ENCODE data around the gene TAX1BP1.
"Not testable (repeated sequence)": the region's sequence is repeated elsewhere in the genome, so short reads cannot be mapped to it uniquely, and the experiment has no call there.

Gene TAX1BP1

DNA sequence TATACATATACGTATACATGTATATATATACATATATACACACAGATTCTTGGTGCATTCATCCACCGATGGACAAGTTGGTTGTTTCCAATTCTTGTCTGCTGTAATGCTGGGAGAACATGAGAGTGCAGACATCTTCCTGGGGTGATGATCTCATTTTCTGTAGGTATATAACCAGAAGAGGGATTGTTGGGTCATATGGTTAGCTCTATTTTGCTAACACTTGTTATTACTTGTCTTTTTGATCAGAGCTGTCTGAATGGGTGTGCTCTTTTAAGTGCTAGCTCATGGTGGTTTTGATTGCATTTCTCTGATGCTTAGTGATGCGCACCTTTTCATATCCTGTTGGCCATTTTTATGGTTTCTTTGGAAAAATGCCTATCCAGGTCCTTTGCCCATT is 106.4 kb downstream of the TAX1BP1 start:
- no peak for DNase-seq

DNA sequence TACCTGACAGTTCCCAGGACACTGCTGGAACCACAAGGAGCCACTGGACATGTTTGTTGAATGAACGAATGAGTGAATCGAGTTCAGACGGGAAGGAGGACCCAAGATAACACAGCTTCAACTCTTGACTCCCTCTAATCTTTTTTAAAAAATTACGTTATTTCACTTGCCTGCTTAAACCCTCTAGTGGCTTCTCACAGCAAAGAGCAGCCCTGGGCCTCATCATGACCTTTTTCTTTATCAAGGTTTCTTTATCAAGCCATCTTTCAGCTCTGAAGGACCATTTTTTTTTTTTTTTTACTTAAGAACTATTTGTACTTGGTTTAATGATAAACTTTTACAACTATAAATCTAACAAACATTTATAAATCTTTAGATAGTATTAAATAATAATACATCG is 110.6 kb downstream of the TAX1BP1 start:
- DNase-seq, result no peak

DNA sequence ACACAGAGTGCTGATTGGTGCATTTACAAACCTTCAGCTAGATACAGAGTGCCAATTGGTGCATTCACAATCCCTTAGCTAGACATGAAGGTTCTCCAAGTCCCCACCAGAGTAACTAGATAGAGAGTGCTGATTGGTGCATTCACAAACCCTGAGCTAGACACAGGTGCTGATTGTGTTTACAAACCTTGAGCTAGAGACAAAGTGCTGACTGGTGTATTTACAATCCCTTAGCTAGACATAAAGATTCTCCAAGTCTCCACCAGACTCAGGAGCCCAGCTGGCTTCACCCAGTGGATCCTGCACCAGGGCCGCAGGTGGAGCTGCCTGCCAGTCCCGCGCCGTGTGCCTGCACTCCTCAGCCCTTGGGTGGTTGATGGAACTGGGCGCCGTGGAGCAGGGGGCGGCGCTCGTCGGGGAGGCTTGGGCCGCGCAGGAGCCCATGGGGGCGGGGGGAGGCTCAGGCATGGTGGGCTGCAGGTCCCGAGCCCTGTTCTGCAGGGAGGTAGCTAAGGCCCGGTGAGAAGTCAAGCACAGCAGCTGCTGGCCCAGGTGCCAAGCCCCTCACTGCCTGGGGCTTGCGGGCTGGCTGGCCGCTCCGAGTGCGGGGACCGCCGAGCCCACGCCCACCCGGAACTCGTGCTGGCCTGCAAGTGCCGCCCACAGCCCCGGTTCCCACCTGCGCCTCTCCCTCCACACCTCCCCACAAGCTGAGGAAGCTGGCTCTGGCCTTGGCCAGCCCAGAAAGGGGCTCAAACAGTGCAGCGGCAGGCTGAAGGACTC is 116.9 kb downstream of the TAX1BP1 start:
- DNase-seq, result not testable (repeated sequence)

DNA sequence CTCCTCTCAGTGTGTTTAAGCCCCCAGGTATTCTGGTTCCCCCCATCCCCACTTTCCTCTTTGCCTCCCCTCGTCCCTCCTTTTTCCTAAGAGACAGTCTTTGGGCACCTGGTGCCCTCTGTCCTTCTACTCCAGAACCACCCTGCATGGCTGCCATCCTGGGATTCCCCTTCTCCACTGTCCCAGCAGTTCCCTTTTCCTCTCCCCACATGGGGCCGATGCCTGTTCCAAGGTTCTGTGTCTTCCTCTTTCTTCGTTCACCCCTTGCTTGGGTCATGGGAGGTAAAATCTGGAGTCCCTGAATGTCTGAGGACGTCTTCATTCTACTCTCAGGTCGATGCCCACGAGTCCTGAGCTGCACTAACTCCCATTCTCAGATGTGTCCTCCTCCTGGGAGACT is 120.8 kb downstream of the TAX1BP1 start:
- no peak for DNase-seq

DNA sequence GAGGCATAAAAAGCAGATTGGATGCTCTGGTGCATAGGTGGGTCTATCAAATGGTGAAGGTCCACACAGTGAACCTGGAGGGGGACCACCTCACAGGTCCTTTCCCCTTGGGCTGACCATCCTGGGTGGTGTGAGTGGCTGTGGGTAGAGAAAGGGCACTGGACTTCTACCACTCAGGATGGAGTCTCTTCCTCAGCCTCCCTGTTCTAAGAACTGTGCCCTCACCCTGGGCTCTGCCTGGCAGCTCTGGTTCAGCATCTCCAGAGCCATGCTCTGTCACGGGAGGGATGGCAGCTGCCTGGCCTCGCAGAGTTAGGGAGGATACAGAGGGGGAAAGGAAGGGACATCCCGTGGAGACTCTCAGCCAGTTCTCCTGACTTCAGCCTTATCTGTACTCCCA is 121.8 kb downstream of the TAX1BP1 start:
- no peak for DNase-seq

DNA sequence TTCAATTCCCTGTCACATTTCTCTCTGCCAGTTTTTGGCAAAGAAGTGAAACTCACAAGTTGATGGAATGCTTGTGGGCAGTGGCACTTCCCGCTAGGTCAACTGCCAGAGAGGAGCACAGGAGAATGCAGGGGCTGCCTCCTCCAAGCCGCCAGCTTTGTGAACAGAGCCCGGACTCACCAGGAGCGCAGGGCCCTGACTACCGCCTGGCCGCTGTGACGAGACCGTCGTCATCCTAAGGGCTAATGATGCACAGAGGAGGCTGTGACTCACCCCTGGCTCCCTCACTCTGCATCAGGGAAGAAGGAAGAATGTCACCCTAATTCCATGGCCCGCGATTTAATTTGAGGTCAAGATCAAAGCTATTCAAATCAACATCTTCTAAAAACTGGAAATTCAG is 123.9 kb downstream of the TAX1BP1 start:
- DNase-seq, result no peak

DNA sequence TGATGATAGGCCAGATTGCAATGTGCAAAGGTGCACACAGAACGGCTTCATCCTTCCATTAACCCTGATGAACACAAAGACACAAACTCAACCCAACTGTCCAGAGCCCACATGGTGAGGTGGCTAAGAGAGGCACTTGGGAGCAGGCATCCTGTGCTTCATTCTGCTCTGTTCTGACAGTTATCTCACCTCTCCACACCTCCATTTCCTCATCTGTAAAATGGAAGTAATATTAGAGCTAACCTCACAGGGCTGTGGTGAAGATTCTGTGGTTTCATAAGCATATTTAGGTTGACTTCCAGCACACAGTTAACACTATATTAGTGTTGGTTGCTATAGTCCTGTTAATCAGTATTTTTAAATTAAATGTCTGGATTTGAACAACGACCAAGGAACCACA is 126.3 kb downstream of the TAX1BP1 start:
- DNase-seq, result no peak

DNA sequence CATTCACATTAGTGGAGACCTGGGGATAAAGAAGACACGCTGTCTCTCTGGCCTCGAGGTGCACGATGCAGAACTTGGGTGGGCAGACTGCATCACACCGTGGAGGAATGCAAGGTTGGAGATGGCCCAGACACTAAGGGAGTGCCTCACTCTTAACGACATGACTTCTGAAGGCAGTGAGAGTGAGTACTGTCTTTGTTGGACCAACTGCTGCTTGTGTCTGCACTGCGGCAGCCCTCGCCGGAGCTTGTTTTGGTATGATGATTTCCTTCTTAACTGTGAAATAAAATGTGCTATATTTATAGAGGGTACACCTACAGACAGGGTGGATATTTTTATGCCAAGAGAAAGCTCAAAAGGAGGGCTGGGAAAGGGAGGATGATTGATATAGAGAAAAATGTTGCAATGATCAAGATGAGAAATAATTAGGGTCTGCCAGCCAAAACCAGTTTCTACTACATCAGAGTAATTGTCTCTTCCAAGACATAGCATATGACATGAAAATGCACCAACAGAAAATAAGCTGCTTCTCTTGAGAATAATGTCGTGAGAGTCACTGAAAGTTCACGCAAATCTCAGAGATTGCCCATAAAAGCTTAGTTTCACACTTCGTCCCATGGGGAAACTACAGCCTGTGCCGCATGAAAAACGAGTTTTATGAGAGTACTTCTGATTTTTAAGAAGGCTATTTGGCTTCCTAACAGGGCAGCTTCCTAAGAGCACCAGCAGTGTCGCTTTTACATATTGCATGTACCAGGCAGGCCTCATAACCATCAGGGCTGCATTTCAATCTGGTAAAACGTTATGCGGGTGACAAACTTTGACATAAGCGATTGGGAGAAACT is 127.1 kb downstream of the TAX1BP1 start:
- no peak for DNase-seq

DNA sequence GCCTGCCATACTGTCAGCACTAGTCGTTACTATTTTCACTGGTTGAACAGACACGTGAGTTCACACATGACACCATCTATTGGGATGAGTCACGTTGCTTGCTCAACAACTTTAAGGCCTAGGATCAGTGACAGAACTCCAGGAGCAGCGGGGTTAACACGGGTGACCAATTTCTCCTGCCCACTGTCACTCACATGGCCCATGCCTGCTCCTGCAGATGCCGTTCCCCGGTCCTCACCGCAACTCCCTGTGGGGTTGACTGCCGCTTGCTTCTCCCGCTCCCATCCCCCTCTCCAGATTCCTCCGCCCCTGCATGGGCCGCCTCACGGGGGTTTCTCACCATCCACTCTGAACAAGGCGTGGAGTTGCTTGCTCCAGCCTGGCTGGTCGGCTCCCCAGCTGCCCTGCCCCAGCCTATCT is 128.2 kb downstream of the TAX1BP1 start:
- no peak for DNase-seq

DNA sequence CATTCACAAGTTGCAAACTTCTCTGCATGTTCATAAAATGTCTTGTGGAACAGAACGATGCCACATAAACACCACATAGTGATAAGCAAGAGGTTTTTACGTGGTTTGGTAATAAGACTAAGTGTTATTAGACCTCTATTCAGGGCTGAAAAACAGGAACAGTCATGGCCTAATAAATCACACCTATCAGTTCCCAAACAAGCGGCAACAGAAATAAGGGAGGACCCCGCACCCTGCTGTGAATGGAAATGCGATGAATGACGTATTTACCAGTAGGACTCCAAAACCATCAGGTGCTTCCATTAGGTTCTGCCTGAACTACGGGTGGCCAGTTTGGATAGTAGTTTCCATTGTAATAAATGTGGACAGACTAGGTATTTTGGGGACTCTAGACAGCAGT is 129.1 kb downstream of the TAX1BP1 start:
- no peak for DNase-seq

DNA sequence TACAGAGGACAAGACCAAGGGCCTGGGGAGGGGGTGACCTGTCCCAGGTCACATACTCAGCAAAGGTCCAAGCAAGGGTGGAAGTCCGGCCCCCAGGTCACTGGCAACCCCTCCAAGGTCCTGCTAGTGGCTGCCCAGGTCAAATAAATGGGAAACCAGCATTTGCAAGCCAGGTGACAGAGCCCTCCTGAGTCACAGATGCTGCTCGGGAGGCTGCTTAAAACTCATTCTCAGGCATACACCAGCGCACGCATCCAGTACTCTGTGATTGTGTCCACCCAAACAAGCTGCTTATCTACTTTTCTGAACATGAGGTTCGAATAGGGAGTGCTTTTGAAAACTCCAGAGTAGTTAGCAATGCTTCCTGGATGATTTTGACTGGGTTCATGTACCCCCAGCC is 130.6 kb downstream of the TAX1BP1 start:
- DNase-seq, result peak; percentile 18

DNA sequence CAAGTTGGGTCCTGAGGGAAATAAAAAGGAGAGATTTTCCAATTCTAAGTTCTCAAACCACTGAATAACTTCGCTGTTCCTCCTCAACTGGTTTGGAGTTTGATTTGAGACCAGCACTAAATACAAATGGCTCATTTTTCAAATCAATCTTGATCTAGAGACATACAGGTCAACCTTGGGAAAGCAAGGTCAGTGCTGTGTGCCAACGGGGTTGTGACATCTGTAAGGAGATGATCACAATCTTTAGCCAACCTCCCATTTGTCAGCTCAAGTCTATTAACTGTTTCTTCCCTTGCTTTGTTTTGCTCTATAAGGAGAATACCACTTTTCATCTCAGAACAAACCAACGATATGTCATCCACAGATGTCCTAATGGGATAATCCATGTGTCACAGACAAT is 131.1 kb downstream of the TAX1BP1 start:
- DNase-seq, result no peak

DNA sequence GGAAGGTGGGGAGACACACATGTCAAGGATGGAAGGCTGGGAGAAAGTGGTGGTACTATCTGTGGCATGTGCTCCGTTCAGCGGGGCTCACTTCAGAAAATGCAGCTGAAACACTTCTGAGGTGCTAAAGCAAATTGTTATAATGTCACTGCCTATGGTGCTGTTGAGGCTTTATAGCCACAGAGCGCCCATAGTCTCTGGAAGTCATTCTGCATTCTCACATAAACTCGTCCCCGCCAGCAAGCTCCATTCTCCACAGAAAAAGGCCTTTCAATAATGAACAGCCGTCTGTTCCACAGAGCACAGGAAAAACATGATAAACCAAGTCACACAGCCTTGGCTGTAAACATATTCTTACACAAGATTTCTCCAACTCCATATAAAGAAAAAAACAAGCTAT is 131.9 kb downstream of the TAX1BP1 start:
- no peak for DNase-seq

DNA sequence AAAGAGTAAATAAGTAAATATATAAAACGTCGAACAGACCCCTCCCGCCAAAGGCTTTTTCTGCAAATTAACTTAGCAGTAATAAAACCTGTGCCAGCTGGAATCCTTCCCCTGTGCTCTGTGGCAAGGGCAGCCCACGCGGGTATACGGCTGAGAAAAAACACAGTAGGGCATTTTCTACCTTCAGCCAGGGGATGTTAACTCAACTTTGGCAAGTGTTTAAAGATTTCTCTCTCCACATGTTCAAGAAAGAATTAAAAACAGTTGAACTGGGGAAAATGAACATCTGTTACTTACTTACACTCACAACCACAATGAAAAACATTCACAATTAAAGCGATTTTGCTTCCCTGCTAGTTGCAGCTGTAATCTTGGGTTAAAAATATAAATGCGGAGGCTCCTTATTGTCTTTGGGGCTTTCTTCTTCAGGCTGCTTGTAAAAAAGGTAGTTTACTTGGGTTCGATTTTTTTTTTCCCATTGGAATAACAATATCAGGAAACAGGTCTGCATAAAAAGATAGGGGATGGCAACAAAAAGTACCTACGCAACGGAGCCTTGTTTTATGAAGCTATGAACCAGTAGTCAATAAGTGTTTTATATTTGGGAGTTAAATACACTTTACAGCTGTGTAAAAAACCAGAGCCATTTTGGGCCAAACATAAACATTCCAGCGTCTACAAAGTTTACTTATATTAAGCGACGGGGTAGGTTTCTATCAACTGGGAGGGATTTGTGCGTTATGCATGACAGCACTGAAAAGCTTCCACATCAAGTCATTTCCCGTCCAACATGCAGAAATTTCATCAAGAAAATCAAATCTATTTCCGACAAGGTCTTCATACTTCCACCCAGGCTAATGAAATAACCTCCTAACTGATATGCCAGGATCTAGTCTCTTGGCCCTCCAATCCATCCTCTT is 132.7 kb downstream of the TAX1BP1 start:
- DNase-seq, result peak; percentile 39

DNA sequence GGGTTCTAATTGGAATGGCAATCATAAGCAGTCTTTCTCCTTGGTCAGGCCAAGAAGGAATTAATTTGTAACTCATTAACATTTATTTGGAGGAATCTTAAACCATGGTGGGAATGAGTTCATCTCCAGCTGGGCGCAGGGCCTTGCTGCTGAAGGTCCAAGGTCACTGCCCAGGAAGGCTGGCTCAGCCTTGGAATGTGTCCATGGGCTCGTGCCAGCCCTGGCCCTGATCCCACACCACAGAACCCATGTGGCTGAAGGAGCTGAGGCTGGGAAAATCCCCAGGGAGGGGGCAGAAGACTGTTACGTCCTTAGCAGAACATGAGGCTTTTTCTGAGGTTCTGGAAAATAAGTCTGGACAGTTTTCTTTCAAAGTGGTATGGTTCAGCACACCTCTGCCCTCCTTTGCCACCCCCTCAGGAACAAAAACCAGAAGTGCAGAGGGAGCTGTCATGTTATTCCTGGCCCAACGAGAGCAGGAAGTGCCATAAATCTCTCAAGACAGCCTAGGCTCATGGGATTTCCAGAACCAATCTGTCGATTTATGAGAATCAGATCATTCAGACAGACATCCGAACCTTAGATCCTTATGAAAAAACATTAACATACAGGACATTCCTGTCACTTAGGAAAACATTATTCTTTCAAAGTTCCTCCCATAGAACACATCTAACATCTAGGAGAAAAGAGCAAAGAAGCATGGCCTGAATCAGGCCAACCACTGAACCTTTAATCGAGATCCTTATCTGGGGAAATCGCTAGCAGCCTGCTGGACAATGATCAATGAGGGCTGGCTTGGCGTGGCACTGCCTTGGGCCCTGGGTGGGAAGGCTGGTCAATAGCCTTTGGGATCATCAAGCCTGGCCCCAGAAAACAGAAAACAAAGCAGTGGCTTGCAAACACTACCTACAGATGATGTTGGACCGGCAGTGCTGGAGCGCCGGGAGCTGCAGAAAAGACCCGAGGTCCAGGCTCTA is 134.3 kb downstream of the TAX1BP1 start:
- no peak for DNase-seq

DNA sequence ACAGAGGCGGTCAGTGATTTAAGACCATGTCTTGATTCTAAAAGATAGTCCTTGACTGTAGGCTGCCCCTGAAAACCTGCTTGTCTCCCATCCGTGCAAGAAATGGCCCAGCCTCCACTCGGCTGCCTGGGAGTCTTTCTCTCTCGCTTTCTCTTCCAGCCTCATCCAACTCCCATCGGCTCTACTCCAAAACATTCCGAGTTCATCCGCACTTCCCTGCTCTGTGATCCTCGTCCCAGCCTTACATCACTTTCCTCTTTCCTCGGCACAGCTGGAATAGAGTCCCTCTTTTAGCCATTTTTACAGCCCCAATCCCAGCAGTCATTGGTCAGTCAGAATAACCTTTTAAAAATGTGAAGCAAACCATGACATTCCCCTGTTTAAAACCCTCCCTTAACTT is 135.1 kb downstream of the TAX1BP1 start:
- no peak for DNase-seq

DNA sequence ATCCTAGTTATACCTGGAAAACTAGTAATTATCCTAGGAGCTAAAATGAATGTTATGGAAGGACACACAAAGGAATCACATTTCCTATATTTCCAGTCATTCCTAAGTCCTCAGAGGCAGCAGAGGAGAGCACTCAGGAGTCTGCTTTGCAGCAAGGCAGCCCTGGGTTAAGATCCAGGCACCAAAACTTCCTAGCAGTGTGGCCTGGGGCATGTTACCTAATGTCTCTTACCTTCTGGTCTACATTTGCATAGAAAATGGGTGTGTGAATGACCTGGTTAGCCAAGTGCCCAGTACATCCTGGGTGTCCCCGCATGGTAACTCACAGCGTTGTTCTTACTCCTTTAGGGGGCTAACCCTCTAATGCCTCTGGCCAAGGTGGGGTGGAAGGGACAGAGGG is 135.9 kb downstream of the TAX1BP1 start:
- DNase-seq, result no peak

DNA sequence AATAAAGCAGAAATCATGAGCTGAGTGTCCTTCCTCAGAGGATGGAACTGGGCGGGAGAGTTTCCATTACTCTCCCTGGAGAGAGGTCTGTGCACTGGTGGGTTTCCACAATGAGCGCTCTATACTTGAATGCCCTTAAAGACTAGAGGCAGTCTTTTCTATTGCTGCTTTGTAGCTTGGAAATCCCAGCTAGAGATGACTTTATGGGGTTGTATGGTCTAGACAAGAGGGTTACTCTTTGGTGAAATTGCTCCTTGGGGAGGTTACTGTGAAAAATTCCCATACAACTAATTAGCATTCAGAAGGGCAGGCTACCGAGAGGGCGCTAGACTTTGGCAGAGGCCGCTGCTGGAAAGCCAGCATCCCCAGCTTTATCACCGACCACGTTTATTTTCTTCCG is 136.8 kb downstream of the TAX1BP1 start:
- no peak for DNase-seq
